Esophagus muscularis mucosa (tissue), 3 donors: ENCODE measurements around the gene ISG20.

Experiments
- POLR2AphosphoS5 ChIP-seq, 2 donors: sonication (generic); formaldehyde crosslinking; IDR thresholded peaks; one replicate each; pipeline ENCODE4 v1.6.1; 2017; ENCODE audit warnings: antibody characterized with exemption in 2 of 2
- TF ChIP-seq, protein P1 (sequence below), 3 experiments: fragments of 200-600 bp in 2 of 3; fragments of 450-650 bp in 1 of 3; sonication (generic) in 2 of 3; IDR thresholded peaks; one replicate each; pipeline ENCODE4 v1.5.1; 2017 to 2019; ENCODE audit warnings: antibody characterized with exemption in 3 of 3, mild to moderate bottlenecking in 2 of 3, moderate library complexity in 1 of 3

DNA sequence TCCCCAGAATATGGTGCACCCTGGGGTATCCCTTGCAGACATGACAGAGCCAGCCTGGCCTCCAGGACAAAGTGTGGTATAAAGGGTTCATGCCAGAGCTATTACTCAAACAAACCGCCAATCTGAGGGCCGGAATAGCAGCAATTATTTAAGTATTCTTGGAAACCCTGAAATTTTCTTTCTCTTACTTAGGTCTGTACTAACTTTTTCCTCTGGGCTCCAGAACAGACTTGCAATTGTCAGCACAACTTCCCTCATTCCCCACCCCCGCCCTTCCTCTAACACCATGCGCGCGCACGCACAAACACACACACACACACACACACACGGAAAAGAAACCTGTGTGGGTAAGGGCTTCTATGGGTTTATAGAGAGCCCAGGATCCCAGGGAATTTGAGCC lies 56.3 kb downstream of the ISG20 start:
- TF ChIP-seq, protein P1, sequence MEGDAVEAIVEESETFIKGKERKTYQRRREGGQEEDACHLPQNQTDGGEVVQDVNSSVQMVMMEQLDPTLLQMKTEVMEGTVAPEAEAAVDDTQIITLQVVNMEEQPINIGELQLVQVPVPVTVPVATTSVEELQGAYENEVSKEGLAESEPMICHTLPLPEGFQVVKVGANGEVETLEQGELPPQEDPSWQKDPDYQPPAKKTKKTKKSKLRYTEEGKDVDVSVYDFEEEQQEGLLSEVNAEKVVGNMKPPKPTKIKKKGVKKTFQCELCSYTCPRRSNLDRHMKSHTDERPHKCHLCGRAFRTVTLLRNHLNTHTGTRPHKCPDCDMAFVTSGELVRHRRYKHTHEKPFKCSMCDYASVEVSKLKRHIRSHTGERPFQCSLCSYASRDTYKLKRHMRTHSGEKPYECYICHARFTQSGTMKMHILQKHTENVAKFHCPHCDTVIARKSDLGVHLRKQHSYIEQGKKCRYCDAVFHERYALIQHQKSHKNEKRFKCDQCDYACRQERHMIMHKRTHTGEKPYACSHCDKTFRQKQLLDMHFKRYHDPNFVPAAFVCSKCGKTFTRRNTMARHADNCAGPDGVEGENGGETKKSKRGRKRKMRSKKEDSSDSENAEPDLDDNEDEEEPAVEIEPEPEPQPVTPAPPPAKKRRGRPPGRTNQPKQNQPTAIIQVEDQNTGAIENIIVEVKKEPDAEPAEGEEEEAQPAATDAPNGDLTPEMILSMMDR (IDR thresholded peaks at IDR 0.05) = no peak
- TF ChIP-seq POLR2AphosphoS5 (IDR thresholded peaks at IDR 0.05) = no peak
